GM10248 (cell line): ENCODE results near the gene HYAL1.

ENCODE experiments used
- CTCF ChIA-PET: fragments of 300-600 bp; sonication (Branson Sonifier 250); formaldehyde crosslinking; extraction: SDS; loops from one replicate; lab custom pipeline; 2021; ENCODE audit warnings: antibody characterized with exemption; lab: Yijun Ruan, JAX
- POLR2A ChIA-PET: fragments of 350-650 bp; sonication (Branson Sonifier 250); formaldehyde crosslinking; extraction: SDS; loops from one replicate; lab custom pipeline; 2020; ENCODE audit warnings: antibody characterized with exemption; lab: Yijun Ruan, JAX
- DNase-seq: peaks from one replicate; pipeline ENCODE4 v3.0.0; 2012; ENCODE audit errors: extremely low spot score
- CTCF ChIP-seq: IDR thresholded peaks from 2 replicates; pipeline ENCODE4 v1.5.1; 2012; ENCODE audit warnings: mild to moderate bottlenecking, low read depth; ENCODE audit errors: extremely low read depth, missing control alignments, control extremely low read depth

The HYAL1 gene

GRCh38 chr3:50268703-50269451 lies 34.5 kb downstream of the HYAL1 start, which contains the start of gene SEMA3B:
Gene SEMA3B (plus strand): TSS chr3:50269147. CDS start chr3:50269241, 94 bp downstream.
- no peak for TF ChIP-seq CTCF
- DNase-seq = no peak
- CTCF ChIA-PET = interaction anchor here (0.7 to 4.2 kb wide), 4 partner anchors 8 to 77 kb away, joined by 3 to 41 read pairs (median 7); no protein-coding TSS in a partner anchor
- POLR2A ChIA-PET = no interaction called here

DNA sequence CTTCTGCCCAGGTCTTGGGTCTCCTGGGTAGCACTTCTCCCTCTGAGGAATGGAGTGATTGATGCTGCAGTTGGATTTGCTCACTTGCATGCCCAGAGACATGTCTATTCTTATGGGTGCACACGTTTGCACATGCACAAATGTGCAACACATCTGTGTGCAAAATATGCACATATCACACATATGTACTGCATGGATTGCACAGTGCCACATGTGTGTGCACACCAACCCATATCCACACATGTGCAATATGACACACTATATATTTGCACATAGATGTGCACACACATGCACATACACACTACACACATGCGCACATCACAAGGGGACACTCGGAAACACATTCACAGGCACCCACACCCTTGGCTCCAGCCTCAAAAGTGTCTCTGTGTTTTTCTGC lies 35.1 kb downstream of the HYAL1 start:
- CTCF ChIA-PET = interaction anchor here (1.3 to 4.6 kb wide), 3 partner anchors 10 to 148 kb away, joined by 3 to 19 read pairs (median 5); no protein-coding TSS in a partner anchor
- TF ChIP-seq CTCF = no peak
- POLR2A ChIA-PET = no interaction called here

GRCh38 chr3:50267280-50267913 lies 36.0 kb downstream of the HYAL1 start:
- ChIA-PET CTCF (interaction anchor here (0.6 to 4.6 kb wide), 9 partner anchors 9 to 147 kb away, joined by 3 to 19 read pairs (median 3); partner anchors contain the start of genes GNAI2 and GNAT1), POLR2A (no interaction called here)
- no peak for DNase-seq
- TF ChIP-seq CTCF = no peak

More for the DNA sequence above, 35.1 kb downstream of the HYAL1 start:
- no peak for DNase-seq

- ChIA-PET CTCF (interaction anchor here (1.1 to 4.6 kb wide), 8 partner anchors 8 to 147 kb away, joined by 3 to 19 read pairs (median 4); partner anchors contain the start of genes GNAI2 and GNAT1), POLR2A (no interaction called here)
- DNase-seq = no peak
- no peak for TF ChIP-seq CTCF
Measured at GRCh38 chr3:50266836-50267235, 36.5 kb downstream of the HYAL1 start.

GRCh38 chr3:50266017-50266416 lies 37.4 kb downstream of the HYAL1 start:
- TF ChIP-seq CTCF = no peak
- POLR2A ChIA-PET = no interaction called here
- CTCF ChIA-PET = interaction anchor here (0.7 to 4.6 kb wide), 8 partner anchors 8 to 75 kb away, joined by 3 to 19 read pairs (median 3); partner anchors contain the start of gene GNAT1
- no peak for DNase-seq

- TF ChIP-seq CTCF = no peak
- no peak for DNase-seq
- CTCF ChIA-PET = interaction anchor here (0.7 to 4.6 kb wide), 7 partner anchors 9 to 75 kb away, joined by 3 to 19 read pairs (median 3); partner anchors contain the start of gene GNAT1
- POLR2A ChIA-PET = no interaction called here
Measured at GRCh38 chr3:50265571-50265970, 37.8 kb downstream of the HYAL1 start.
